Measurements from ENCODE around the gene MAP3K2.

The MAP3K2 gene

GRCh38 chr2:127426501-127427354 is 39.0 kb upstream of the MAP3K2 start:
- Histone ChIP-seq H3K36me3 (ENCODE audit: insufficient read depth, low read length) (no peaks in the 10 kb centered on the region), H3K9ac (ENCODE audit: low read depth, low read length) (no peak overlapping the region), H3K4me2 (ENCODE audit: low read length) (no peak overlapping the region), H3K9me3 (replicated peaks; ENCODE audit: low read length) (no peaks in the 10 kb centered on the region), H3K4me1 (ENCODE audit: control insufficient read depth, insufficient read depth, low read length) (peaks cover 3% of the 10 kb centered on the region), H3K4me3 (ENCODE audit: low read length) (no peak overlapping the region), H3K27me3 (ENCODE audit: control insufficient read depth, insufficient read depth, low read length) (peaks cover 18% of the 10 kb centered on the region)

GRCh38 chr2:127425540-127426490 is 38.0 kb upstream of the MAP3K2 start:
- Histone ChIP-seq H3K4me3 (ENCODE audit: low read length) (no peak overlapping the region), H3K4me1 (ENCODE audit: control insufficient read depth, insufficient read depth, low read length) (peaks cover 3% of the 10 kb centered on the region), H3K9me3 (replicated peaks; ENCODE audit: low read length) (no peaks in the 10 kb centered on the region), H3K36me3 (ENCODE audit: insufficient read depth, low read length) (no peaks in the 10 kb centered on the region), H3K4me2 (ENCODE audit: low read length) (no peak overlapping the region), H3K9ac (ENCODE audit: low read depth, low read length) (no peak overlapping the region), H3K27me3 (ENCODE audit: control insufficient read depth, insufficient read depth, low read length) (peaks cover 25% of the 10 kb centered on the region)

GRCh38 chr2:127424598-127425520 is 37.1 kb upstream of the MAP3K2 start:
- Histone ChIP-seq H3K9ac (ENCODE audit: low read depth, low read length) (no peak overlapping the region), H3K36me3 (ENCODE audit: insufficient read depth, low read length) (no peaks in the 10 kb centered on the region), H3K4me2 (ENCODE audit: low read length) (no peak overlapping the region), H3K4me3 (ENCODE audit: low read length) (no peak overlapping the region), H3K9me3 (replicated peaks; ENCODE audit: low read length) (no peaks in the 10 kb centered on the region), H3K4me1 (ENCODE audit: control insufficient read depth, insufficient read depth, low read length) (peaks cover 3% of the 10 kb centered on the region), H3K27me3 (ENCODE audit: control insufficient read depth, insufficient read depth, low read length) (peaks cover 25% of the 10 kb centered on the region)

DNA sequence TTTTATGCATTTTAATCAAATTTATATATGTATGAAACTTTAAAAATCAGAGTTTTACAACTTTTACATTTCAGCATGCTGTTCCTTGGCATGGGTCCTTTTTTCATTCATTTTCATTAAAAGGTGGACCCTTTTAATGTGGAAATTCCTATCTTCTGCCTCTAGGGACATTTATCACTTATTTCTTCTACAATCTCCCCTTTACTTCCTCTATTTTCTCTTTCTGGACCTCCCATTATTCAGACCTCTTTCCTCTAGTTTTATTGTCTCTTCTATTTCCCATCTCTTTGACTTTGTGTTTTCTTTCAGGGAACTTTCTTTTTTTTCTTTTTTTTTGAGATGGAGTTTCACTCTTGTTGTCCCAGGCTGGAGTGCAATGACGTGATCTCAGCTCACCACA is 36.1 kb upstream of the MAP3K2 start:
- peaks cover 3% of the 10 kb centered on the region for H3K4me1 ChIP-seq (ENCODE audit: control insufficient read depth, insufficient read depth, low read length)
- no peaks in the 10 kb centered on the region for H3K9me3 ChIP-seq (replicated peaks; ENCODE audit: low read length)
- peaks cover 25% of the 10 kb centered on the region for H3K27me3 ChIP-seq (ENCODE audit: control insufficient read depth, insufficient read depth, low read length)
- no peak overlapping the region for H3K9ac ChIP-seq (ENCODE audit: low read depth, low read length)
- H3K4me3 ChIP-seq (ENCODE audit: low read length): peak overlapping the region; percentile 64
- H3K36me3 ChIP-seq (ENCODE audit: insufficient read depth, low read length): no peaks in the 10 kb centered on the region
- peak overlapping the region; percentile 86 for H3K4me2 ChIP-seq (ENCODE audit: low read length)

GRCh38 chr2:127423478-127423843 is 35.7 kb upstream of the MAP3K2 start:
- Histone ChIP-seq H3K4me2 (ENCODE audit: low read length) (peak overlapping the region; percentile 86), H3K27me3 (ENCODE audit: control insufficient read depth, insufficient read depth, low read length) (peaks cover 25% of the 10 kb centered on the region), H3K9ac (ENCODE audit: low read depth, low read length) (no peak overlapping the region), H3K36me3 (ENCODE audit: insufficient read depth, low read length) (no peaks in the 10 kb centered on the region), H3K9me3 (replicated peaks; ENCODE audit: low read length) (no peaks in the 10 kb centered on the region), H3K4me3 (ENCODE audit: low read length) (peak overlapping the region; percentile 64), H3K4me1 (ENCODE audit: control insufficient read depth, insufficient read depth, low read length) (peaks cover 3% of the 10 kb centered on the region)

DNA sequence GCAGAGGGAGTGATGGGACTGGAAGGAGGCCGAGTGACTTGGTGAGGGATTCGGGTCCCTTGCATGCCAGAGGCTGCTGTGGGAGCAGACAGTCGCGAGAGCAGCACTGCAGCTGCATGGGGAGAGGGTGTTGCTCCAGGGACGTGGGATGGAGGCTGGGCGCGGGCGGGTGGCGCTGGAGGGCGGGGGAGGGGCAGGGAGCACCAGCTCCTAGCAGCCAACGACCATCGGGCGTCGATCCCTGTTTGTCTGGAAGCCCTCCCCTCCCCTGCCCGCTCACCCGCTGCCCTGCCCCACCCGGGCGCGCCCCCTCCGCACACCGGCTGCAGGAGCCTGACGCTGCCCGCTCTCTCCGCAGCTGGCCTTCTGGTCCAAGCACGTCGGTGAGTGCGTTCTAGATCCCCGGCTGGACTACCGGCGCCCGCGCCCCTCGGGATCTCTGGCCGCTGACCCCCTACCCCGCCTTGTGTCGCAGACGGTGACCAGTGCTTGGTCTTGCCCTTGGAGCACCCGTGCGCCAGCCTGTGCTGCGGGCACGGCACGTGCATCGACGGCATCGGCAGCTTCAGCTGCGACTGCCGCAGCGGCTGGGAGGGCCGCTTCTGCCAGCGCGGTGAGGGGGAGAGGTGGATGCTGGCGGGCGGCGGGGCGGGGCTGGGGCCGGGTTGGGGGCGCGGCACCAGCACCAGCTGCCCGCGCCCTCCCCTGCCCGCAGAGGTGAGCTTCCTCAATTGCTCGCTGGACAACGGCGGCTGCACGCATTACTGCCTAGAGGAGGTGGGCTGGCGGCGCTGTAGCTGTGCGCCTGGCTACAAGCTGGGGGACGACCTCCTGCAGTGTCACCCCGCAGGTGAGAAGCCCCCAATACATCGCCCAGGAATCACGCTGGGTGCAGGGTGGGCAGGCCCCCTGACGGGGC is 35.0 kb upstream of the MAP3K2 start:
- Histone ChIP-seq H3K9ac (ENCODE audit: low read depth, low read length) (no peak overlapping the region), H3K27me3 (ENCODE audit: control insufficient read depth, insufficient read depth, low read length) (peaks cover 25% of the 10 kb centered on the region), H3K4me3 (ENCODE audit: low read length) (peak overlapping the region; percentile 64)

DNA sequence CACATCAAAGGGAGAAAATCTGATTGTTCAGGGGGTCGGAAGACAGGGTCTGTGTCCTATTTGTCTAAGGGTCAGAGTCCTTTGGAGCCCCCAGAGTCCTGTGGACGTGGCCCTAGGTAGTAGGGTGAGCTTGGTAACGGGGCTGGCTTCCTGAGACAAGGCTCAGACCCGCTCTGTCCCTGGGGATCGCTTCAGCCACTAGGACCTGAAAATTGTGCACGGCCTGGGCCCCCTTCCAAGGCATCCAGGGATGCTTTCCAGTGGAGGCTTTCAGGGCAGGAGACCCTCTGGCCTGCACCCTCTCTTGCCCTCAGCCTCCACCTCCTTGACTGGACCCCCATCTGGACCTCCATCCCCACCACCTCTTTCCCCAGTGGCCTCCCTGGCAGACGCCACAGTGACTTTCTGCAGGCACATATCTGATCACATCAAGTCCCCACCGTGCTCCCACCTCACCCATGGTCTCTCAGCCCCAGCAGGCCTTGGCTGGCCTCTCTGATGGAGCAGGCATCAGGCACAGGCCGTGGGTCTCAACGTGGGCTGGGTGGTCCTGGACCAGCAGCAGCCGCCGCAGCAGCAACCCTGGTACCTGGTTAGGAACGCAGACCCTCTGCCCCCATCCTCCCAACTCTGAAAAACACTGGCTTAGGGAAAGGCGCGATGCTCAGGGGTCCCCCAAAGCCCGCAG is 34.2 kb upstream of the MAP3K2 start:
- H3K9me3 ChIP-seq (replicated peaks; ENCODE audit: low read length): no peaks in the 10 kb centered on the region
- H3K4me3 ChIP-seq (ENCODE audit: low read length): no peak overlapping the region
- no peak overlapping the region for H3K9ac ChIP-seq (ENCODE audit: low read depth, low read length)
- H3K36me3 ChIP-seq (ENCODE audit: insufficient read depth, low read length): no peaks in the 10 kb centered on the region
- peaks cover 3% of the 10 kb centered on the region for H3K4me1 ChIP-seq (ENCODE audit: control insufficient read depth, insufficient read depth, low read length)
- H3K27me3 ChIP-seq (ENCODE audit: control insufficient read depth, insufficient read depth, low read length): peaks cover 25% of the 10 kb centered on the region
- no peak overlapping the region for H3K4me2 ChIP-seq (ENCODE audit: low read length)

More for the DNA sequence above, 35.0 kb upstream of the MAP3K2 start:
- no peaks in the 10 kb centered on the region for H3K9me3 ChIP-seq (replicated peaks; ENCODE audit: low read length)
- no peaks in the 10 kb centered on the region for H3K36me3 ChIP-seq (ENCODE audit: insufficient read depth, low read length)
- H3K4me2 ChIP-seq (ENCODE audit: low read length): peak overlapping the region; percentile 86
- H3K4me1 ChIP-seq (ENCODE audit: control insufficient read depth, insufficient read depth, low read length): peaks cover 3% of the 10 kb centered on the region

DNA sequence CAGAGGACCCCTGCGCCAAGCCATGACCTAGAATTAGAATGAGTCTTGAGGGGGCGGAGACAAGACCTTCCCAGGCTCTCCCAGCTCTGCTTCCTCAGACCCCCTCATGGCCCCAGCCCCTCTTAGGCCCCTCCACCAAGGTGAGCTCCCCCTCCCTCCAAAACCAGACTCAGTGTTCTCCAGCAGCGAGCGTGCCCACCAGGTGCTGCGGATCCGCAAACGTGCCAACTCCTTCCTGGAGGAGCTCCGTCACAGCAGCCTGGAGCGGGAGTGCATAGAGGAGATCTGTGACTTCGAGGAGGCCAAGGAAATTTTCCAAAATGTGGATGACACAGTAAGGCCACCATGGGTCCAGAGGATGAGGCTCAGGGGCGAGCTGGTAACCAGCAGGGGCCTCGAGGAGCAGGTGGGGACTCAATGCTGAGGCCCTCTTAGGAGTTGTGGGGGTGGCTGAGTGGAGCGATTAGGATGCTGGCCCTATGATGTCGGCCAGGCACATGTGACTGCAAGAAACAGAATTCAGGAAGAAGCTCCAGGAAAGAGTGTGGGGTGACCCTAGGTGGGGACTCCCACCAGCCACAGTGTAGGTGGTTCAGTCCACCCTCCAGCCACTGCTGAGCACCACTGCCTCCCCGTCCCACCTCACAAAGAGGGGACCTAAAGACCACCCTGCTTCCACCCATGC is 33.5 kb upstream of the MAP3K2 start:
- Histone ChIP-seq H3K4me1 (ENCODE audit: control insufficient read depth, insufficient read depth, low read length) (peaks cover 11% of the 10 kb centered on the region), H3K4me2 (ENCODE audit: low read length) (no peak overlapping the region), H3K9me3 (replicated peaks; ENCODE audit: low read length) (no peaks in the 10 kb centered on the region), H3K36me3 (ENCODE audit: insufficient read depth, low read length) (no peaks in the 10 kb centered on the region), H3K27me3 (ENCODE audit: control insufficient read depth, insufficient read depth, low read length) (peaks cover 25% of the 10 kb centered on the region), H3K9ac (ENCODE audit: low read depth, low read length) (no peak overlapping the region), H3K4me3 (ENCODE audit: low read length) (no peak overlapping the region)

GRCh38 chr2:127420039-127420864 is 32.5 kb upstream of the MAP3K2 start:
- Histone ChIP-seq H3K9me3 (replicated peaks; ENCODE audit: low read length) (no peaks in the 10 kb centered on the region), H3K9ac (ENCODE audit: low read depth, low read length) (no peak overlapping the region), H3K36me3 (ENCODE audit: insufficient read depth, low read length) (no peaks in the 10 kb centered on the region), H3K27me3 (ENCODE audit: control insufficient read depth, insufficient read depth, low read length) (peaks cover 25% of the 10 kb centered on the region), H3K4me1 (ENCODE audit: control insufficient read depth, insufficient read depth, low read length) (peaks cover 21% of the 10 kb centered on the region), H3K4me3 (ENCODE audit: low read length) (no peak overlapping the region), H3K4me2 (ENCODE audit: low read length) (no peak overlapping the region)

Measured in skeletal muscle satellite cell (primary cell).